Measurements from ENCODE around the gene COLEC12.

Gene COLEC12

GRCh38 chr18:519019-519879, 18.7 kb upstream of the COLEC12 start:
- no peak overlapping the region for H3K4me3 ChIP-seq (ENCODE audit: low read depth, low read length)
- peak; percentile 75 for DNase-seq (ENCODE audit: low read depth)
- TF ChIP-seq MYC (IDR thresholded peaks at IDR 0.05; ENCODE audit: low read depth, low read length) (no peak), CTCF (IDR thresholded peaks at IDR 0.05; ENCODE audit: low read depth, low read length) (no peak), MAX (IDR thresholded peaks at IDR 0.05; ENCODE audit: low read depth, low read length) (peak; percentile 65; the same call in 1 of the 2 replicates)

GRCh38 chr18:518081-518480, 17.6 kb upstream of the COLEC12 start:
- H3K4me3 ChIP-seq (ENCODE audit: low read depth, low read length): no peak overlapping the region
- TF ChIP-seq CTCF (IDR thresholded peaks at IDR 0.05; ENCODE audit: low read depth, low read length) (no peak), POLR2A (IDR thresholded peaks at IDR 0.05; ENCODE audit: extremely low read depth, insufficient read length) (no peak), MAX (IDR thresholded peaks at IDR 0.05; ENCODE audit: low read depth, low read length) (no peak), MYC (IDR thresholded peaks at IDR 0.05; ENCODE audit: low read depth, low read length) (no peak)
- no peak for DNase-seq (ENCODE audit: low read depth)

GRCh38 chr18:515838-516237, 15.3 kb upstream of the COLEC12 start:
- no peak overlapping the region for H3K4me3 ChIP-seq (ENCODE audit: low read depth, low read length)
- no peak for TF ChIP-seq POLR2A (IDR thresholded peaks at IDR 0.05; ENCODE audit: extremely low read depth, insufficient read length)
- no peak for TF ChIP-seq CTCF (IDR thresholded peaks at IDR 0.05; ENCODE audit: low read depth, low read length)
- TF ChIP-seq MYC (IDR thresholded peaks at IDR 0.05; ENCODE audit: low read depth, low read length): no peak
- no peak for TF ChIP-seq MAX (IDR thresholded peaks at IDR 0.05; ENCODE audit: low read depth, low read length)
- no peak for DNase-seq (ENCODE audit: low read depth)

GRCh38 chr18:515156-515815, 14.8 kb upstream of the COLEC12 start:
- no peak overlapping the region for H3K4me3 ChIP-seq (ENCODE audit: low read depth, low read length)
- TF ChIP-seq POLR2A (IDR thresholded peaks at IDR 0.05; ENCODE audit: extremely low read depth, insufficient read length): no peak
- no peak for TF ChIP-seq MAX (IDR thresholded peaks at IDR 0.05; ENCODE audit: low read depth, low read length)
- DNase-seq (ENCODE audit: low read depth): no peak

GRCh38 chr18:513826-514530, 13.5 kb upstream of the COLEC12 start:
- no peak for DNase-seq (ENCODE audit: low read depth)
- H3K4me3 ChIP-seq (ENCODE audit: low read depth, low read length): no peak overlapping the region
- TF ChIP-seq MYC (IDR thresholded peaks at IDR 0.05; ENCODE audit: low read depth, low read length) (no peak), CTCF (IDR thresholded peaks at IDR 0.05; ENCODE audit: low read depth, low read length) (no peak), MAX (IDR thresholded peaks at IDR 0.05; ENCODE audit: low read depth, low read length) (no peak), POLR2A (IDR thresholded peaks at IDR 0.05; ENCODE audit: extremely low read depth, insufficient read length) (no peak)
